Measurements from ENCODE around the gene ARMC2. TPM values are rescaled to one million over a fixed set of nuclear protein-coding genes. Genes with fewer than 3 reads are reported as not detected.

ARMC2 gene
- total RNA-seq, 2 experiments from 2014 or later, result 5.2 to 5.7 TPM

- Mint-ChIP-seq H3K36me3 (ENCODE audit: low read depth) (peaks cover 59% of the 10 kb centered on the region), H3K4me1 (ENCODE audit: low read depth) (peaks cover 11% of the 10 kb centered on the region), H3K27ac (no peak overlapping the region), H3K27me3 (no peaks in the 10 kb centered on the region), H3K4me3 (no peak overlapping the region), H3K9me3 (no peaks in the 10 kb centered on the region)
- POLR2A ChIA-PET, result no interaction called here
- Histone ChIP-seq H3K27ac (ENCODE audit: low read depth in 1 of 2, low read length in 2 of 2) (no peak overlapping the region), H3K9me3 (ENCODE audit: control insufficient read depth in 1 of 2, insufficient read depth in 1 of 2, low read length in 2 of 2) (no peaks in the 10 kb centered on the region), H3K27me3 (ENCODE audit: control insufficient read depth in 1 of 2, insufficient read depth in 2 of 2, low read length in 2 of 2) (no peaks in the 10 kb centered on the region), H3K4me3 (ENCODE audit: low read length) (no peak overlapping the region), H3K36me3 (ENCODE audit: insufficient read depth, low read length) (peaks cover 10% of the 10 kb centered on the region), H3K4me1 (ENCODE audit: insufficient read depth, low read length) (peaks cover 13% of the 10 kb centered on the region)
- no peak for ATAC-seq (ENCODE audit: poor library complexity)
- CTCF ChIA-PET, result no interaction called here
- no peak for DNase-seq
- TF ChIP-seq, protein P1, sequence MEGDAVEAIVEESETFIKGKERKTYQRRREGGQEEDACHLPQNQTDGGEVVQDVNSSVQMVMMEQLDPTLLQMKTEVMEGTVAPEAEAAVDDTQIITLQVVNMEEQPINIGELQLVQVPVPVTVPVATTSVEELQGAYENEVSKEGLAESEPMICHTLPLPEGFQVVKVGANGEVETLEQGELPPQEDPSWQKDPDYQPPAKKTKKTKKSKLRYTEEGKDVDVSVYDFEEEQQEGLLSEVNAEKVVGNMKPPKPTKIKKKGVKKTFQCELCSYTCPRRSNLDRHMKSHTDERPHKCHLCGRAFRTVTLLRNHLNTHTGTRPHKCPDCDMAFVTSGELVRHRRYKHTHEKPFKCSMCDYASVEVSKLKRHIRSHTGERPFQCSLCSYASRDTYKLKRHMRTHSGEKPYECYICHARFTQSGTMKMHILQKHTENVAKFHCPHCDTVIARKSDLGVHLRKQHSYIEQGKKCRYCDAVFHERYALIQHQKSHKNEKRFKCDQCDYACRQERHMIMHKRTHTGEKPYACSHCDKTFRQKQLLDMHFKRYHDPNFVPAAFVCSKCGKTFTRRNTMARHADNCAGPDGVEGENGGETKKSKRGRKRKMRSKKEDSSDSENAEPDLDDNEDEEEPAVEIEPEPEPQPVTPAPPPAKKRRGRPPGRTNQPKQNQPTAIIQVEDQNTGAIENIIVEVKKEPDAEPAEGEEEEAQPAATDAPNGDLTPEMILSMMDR (IDR thresholded peaks at IDR 0.05), result no peak
- intact Hi-C loops (cut with DNase I, micrococcal nuclease), result no loop called here
Measured at GRCh38 chr6:108866798-108867197, 18.6 kb downstream of the ARMC2 start.

GRCh38 chr6:108868647-108869046 is 20.4 kb downstream of the ARMC2 start:
- POLR2A ChIA-PET, result no interaction called here
- no peak for ATAC-seq (ENCODE audit: poor library complexity)
- TF ChIP-seq, protein P1 (IDR thresholded peaks at IDR 0.05), result no peak

DNA sequence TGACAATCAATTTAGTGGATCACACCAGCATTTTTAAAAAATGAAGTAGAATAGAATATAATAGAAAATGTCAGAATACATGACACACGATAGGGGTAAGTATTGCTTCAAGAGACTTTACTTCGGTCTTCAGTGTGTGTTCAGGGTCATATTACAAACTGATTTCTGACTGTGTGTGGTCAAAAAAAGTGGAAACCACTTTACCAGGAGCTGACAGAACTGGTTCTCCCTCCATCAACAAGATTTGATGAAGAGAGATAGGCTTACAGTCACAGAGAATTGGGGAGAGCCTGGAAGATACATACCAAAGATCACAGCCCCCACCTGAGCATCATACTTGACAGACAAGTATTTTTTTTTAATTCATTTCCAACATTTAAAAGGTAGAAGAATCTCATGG is 21.7 kb downstream of the ARMC2 start:
- peaks cover 36% of the 10 kb centered on the region for H3K4me1 Mint-ChIP-seq (ENCODE audit: low read depth)
- H3K27me3 ChIP-seq (ENCODE audit: control insufficient read depth in 1 of 2, insufficient read depth in 2 of 2, low read length in 2 of 2), result no peaks in the 10 kb centered on the region
- H3K9me3 Mint-ChIP-seq, result no peaks in the 10 kb centered on the region
- POLR2A ChIA-PET, result no interaction called here
- no peak overlapping the region for H3K4me3 ChIP-seq (ENCODE audit: low read length)
- no peak overlapping the region for H3K27ac ChIP-seq (ENCODE audit: low read depth in 1 of 2, low read length in 2 of 2)
- no peaks in the 10 kb centered on the region for H3K9me3 ChIP-seq (ENCODE audit: control insufficient read depth in 1 of 2, insufficient read depth in 1 of 2, low read length in 2 of 2)
- ATAC-seq (ENCODE audit: poor library complexity), result no peak
- H3K4me3 Mint-ChIP-seq, result no peak overlapping the region
- no peak overlapping the region for H3K27ac Mint-ChIP-seq
- peaks cover 49% of the 10 kb centered on the region for H3K36me3 Mint-ChIP-seq (ENCODE audit: low read depth)
- H3K36me3 ChIP-seq (ENCODE audit: insufficient read depth, low read length), result peaks cover 5% of the 10 kb centered on the region
- intact Hi-C loops (cut with DNase I, micrococcal nuclease), result no loop called here
- peaks cover 41% of the 10 kb centered on the region for H3K4me1 ChIP-seq (ENCODE audit: insufficient read depth, low read length)
- CTCF ChIA-PET, result no interaction called here
- DNase-seq, result no peak
- H3K27me3 Mint-ChIP-seq, result no peaks in the 10 kb centered on the region
- TF ChIP-seq, protein P1 (IDR thresholded peaks at IDR 0.05), result no peak

More at GRCh38 chr6:108868647-108869046, 20.4 kb downstream of the ARMC2 start:
- peaks cover 51% of the 10 kb centered on the region for H3K36me3 Mint-ChIP-seq (ENCODE audit: low read depth)
- H3K9me3 ChIP-seq (ENCODE audit: control insufficient read depth in 1 of 2, insufficient read depth in 1 of 2, low read length in 2 of 2), result no peaks in the 10 kb centered on the region
- H3K4me3 ChIP-seq (ENCODE audit: low read length), result no peak overlapping the region
- CTCF ChIA-PET, result no interaction called here
- peaks cover 29% of the 10 kb centered on the region for H3K4me1 ChIP-seq (ENCODE audit: insufficient read depth, low read length)
- H3K27me3 ChIP-seq (ENCODE audit: control insufficient read depth in 1 of 2, insufficient read depth in 2 of 2, low read length in 2 of 2), result no peaks in the 10 kb centered on the region
- H3K4me3 Mint-ChIP-seq, result no peak overlapping the region
- no peaks in the 10 kb centered on the region for H3K27me3 Mint-ChIP-seq
- peaks cover 24% of the 10 kb centered on the region for H3K4me1 Mint-ChIP-seq (ENCODE audit: low read depth)
- no peaks in the 10 kb centered on the region for H3K9me3 Mint-ChIP-seq
- H3K27ac ChIP-seq (ENCODE audit: low read depth in 1 of 2, low read length in 2 of 2), result no peak overlapping the region
- no peak for DNase-seq
- peaks cover 9% of the 10 kb centered on the region for H3K36me3 ChIP-seq (ENCODE audit: insufficient read depth, low read length)
- H3K27ac Mint-ChIP-seq, result no peak overlapping the region
- intact Hi-C loops (cut with DNase I, micrococcal nuclease), result no loop called here
